GM12891 (cell line): ENCODE measurements around the gene GPC6.

Experiments
- DNase-seq: peaks from one replicate; pipeline ENCODE4 v3.0.0; 2011; ENCODE audit warnings: low spot score; ENCODE audit not compliant: insufficient read length
- FAIRE-seq: peaks from 2 replicates; lab custom pipeline; 2011; peaks lifted over from hg19 to GRCh38; lab: Jason Lieb, UNC
- PAX5 ChIP-seq: IDR thresholded peaks from 2 replicates; pipeline ENCODE4 v1.6.1; 2011; ENCODE audit warnings: low read length, moderate library complexity, mild to moderate bottlenecking; ENCODE audit not compliant: insufficient read depth, severe bottlenecking
- POLR2A ChIP-seq: IDR thresholded peaks from 2 replicates; pipeline ENCODE4 v1.6.1; 2011; ENCODE audit warnings: low read depth, low read length, control low read depth
- POLR2AphosphoS5 ChIP-seq: IDR thresholded peaks from 2 replicates; pipeline ENCODE4 v1.6.1; 2011; ENCODE audit warnings: low read depth, low read length, control low read depth
- POU2F2 ChIP-seq: IDR thresholded peaks from 2 replicates; pipeline ENCODE4 v1.6.1; 2011; ENCODE audit warnings: low read depth, mild to moderate bottlenecking, control low read depth, low read length, moderate library complexity
- SPI1 ChIP-seq: IDR thresholded peaks from 2 replicates; pipeline ENCODE4 v1.6.1; 2011; ENCODE audit warnings: low read depth, low read length, control low read depth
- TAF1 ChIP-seq: IDR thresholded peaks from 2 replicates; pipeline ENCODE4 v1.6.1; 2011; ENCODE audit warnings: low read depth, low read length, control low read depth

Gene GPC6

GRCh38 chr13:94112731-94113130 is 886.1 kb downstream of the GPC6 start:
- TF ChIP-seq POU2F2 = no peak
- no peak for TF ChIP-seq TAF1
- no peak for TF ChIP-seq PAX5
- no peak for TF ChIP-seq POLR2AphosphoS5
- FAIRE-seq (no peak), DNase-seq (no peak)

- TF ChIP-seq SPI1 (no peak), POLR2A (no peak), PAX5 (no peak), TAF1 (no peak), POU2F2 (no peak), POLR2AphosphoS5 (no peak)
- DNase-seq (no peak), FAIRE-seq (no peak)
These were observed 886.6 kb downstream of the GPC6 start for GRCh38 chr13:94113245-94113644.

- no peak for DNase-seq
- TF ChIP-seq POLR2A (no peak), POU2F2 (no peak), TAF1 (no peak), PAX5 (no peak), POLR2AphosphoS5 (no peak), SPI1 (no peak)
- no peak for FAIRE-seq
These were observed 887.6 kb downstream of the GPC6 start for GRCh38 chr13:94114166-94114565.

GRCh38 chr13:94115054-94115453 is 888.4 kb downstream of the GPC6 start:
- TF ChIP-seq SPI1 (no peak), POLR2AphosphoS5 (no peak), PAX5 (no peak), TAF1 (no peak)
- DNase-seq = no peak
- FAIRE-seq = no peak

GRCh38 chr13:94119360-94119936 is 892.8 kb downstream of the GPC6 start:
- TF ChIP-seq PAX5 = no peak
- no peak for TF ChIP-seq SPI1
- no peak for TF ChIP-seq TAF1
- TF ChIP-seq POLR2A = no peak
- no peak for FAIRE-seq

GRCh38 chr13:94120878-94121277 is 894.3 kb downstream of the GPC6 start:
- TF ChIP-seq POLR2A (no peak), PAX5 (no peak), POU2F2 (no peak), TAF1 (no peak), POLR2AphosphoS5 (no peak), SPI1 (no peak)
- no peak for FAIRE-seq
- DNase-seq = no peak

More at GRCh38 chr13:94119360-94119936, 892.8 kb downstream of the GPC6 start:
- DNase-seq = no peak

- DNase-seq (no peak), FAIRE-seq (no peak)
- no peak for TF ChIP-seq TAF1
- no peak for TF ChIP-seq POU2F2
- TF ChIP-seq POLR2AphosphoS5 = no peak
- TF ChIP-seq SPI1 = no peak
- no peak for TF ChIP-seq POLR2A
- no peak for TF ChIP-seq PAX5
These were observed 895.1 kb downstream of the GPC6 start for GRCh38 chr13:94121686-94122085.

- no peak for FAIRE-seq
- TF ChIP-seq TAF1 (no peak), PAX5 (no peak), POLR2AphosphoS5 (no peak), POLR2A (no peak), POU2F2 (no peak), SPI1 (no peak)
- no peak for DNase-seq
These were observed 895.8 kb downstream of the GPC6 start for GRCh38 chr13:94122300-94122915.

- TF ChIP-seq POLR2AphosphoS5 (no peak), PAX5 (no peak), SPI1 (no peak), POLR2A (no peak), TAF1 (no peak), POU2F2 (no peak)
- FAIRE-seq (no peak), DNase-seq (no peak)
These were observed 897.0 kb downstream of the GPC6 start for GRCh38 chr13:94123557-94123956.

- TF ChIP-seq POLR2AphosphoS5 (no peak), SPI1 (no peak), POU2F2 (no peak), POLR2A (no peak), TAF1 (no peak), PAX5 (no peak)
- DNase-seq (no peak), FAIRE-seq (no peak)
These were observed 901.8 kb downstream of the GPC6 start for GRCh38 chr13:94128430-94128829.

GRCh38 chr13:94129490-94129894 is 902.9 kb downstream of the GPC6 start:
- no peak for DNase-seq
- FAIRE-seq = no peak

GRCh38 chr13:94138831-94139230 is 912.2 kb downstream of the GPC6 start:
- DNase-seq (no peak), FAIRE-seq (no peak)
- TF ChIP-seq TAF1 (no peak), SPI1 (no peak), PAX5 (no peak), POU2F2 (no peak), POLR2A (no peak), POLR2AphosphoS5 (no peak)

More at GRCh38 chr13:94129490-94129894, 902.9 kb downstream of the GPC6 start:
- TF ChIP-seq SPI1 = no peak
